HG03442 (cell line): Measurements from ENCODE around the gene IL27RA.
"Not testable (repeated sequence)": the region's sequence is repeated elsewhere in the genome, so short reads cannot be mapped to it uniquely, and the experiment has no call there.

Source experiments
- ATAC-seq: cut with Tn5 transposase; IDR thresholded peaks from one replicate; pipeline ENCODE4 v1.9.1; 2021; ENCODE audit warnings: mild to moderate bottlenecking, moderate library complexity; ENCODE audit not compliant: unreplicated experiment

Gene IL27RA

GRCh38 chr19:13998426-13998825 lies 33.1 kb upstream of the IL27RA start:
- no peak for ATAC-seq

GRCh38 chr19:13999085-13999484 lies 32.5 kb upstream of the IL27RA start:
- ATAC-seq, result no peak

GRCh38 chr19:14000691-14001375 lies 30.7 kb upstream of the IL27RA start:
- ATAC-seq, result no peak

- ATAC-seq, result no peak
Measured at GRCh38 chr19:14002571-14003250, 28.9 kb upstream of the IL27RA start.

GRCh38 chr19:14003251-14004055 lies 28.1 kb upstream of the IL27RA start:
- no peak for ATAC-seq

GRCh38 chr19:14004619-14005348 lies 26.8 kb upstream of the IL27RA start:
- ATAC-seq, result no peak

GRCh38 chr19:14005349-14006084 lies 26.0 kb upstream of the IL27RA start:
- peak; percentile 31 for ATAC-seq

GRCh38 chr19:14006085-14006765 lies 25.3 kb upstream of the IL27RA start, which contains the start of gene RFX1:
Gene RFX1 (minus strand): TSS chr19:14006320. CDS start chr19:13993843, 12,477 bp downstream.
- ATAC-seq, result peak; percentile 70

GRCh38 chr19:14006766-14007562 lies 24.6 kb upstream of the IL27RA start:
- peak; percentile 28 for ATAC-seq

GRCh38 chr19:14012378-14012915 lies 19.1 kb upstream of the IL27RA start:
- no peak for ATAC-seq

- ATAC-seq, result peak; percentile 73
Measured at GRCh38 chr19:14015524-14016035, 16.0 kb upstream of the IL27RA start.

GRCh38 chr19:14019100-14019499 lies 12.5 kb upstream of the IL27RA start:
- no peak for ATAC-seq

GRCh38 chr19:14019739-14020138 lies 11.8 kb upstream of the IL27RA start:
- not testable (repeated sequence) for ATAC-seq

GRCh38 chr19:14021474-14021873 lies 10.1 kb upstream of the IL27RA start:
- ATAC-seq, result no peak

- no peak for ATAC-seq
Measured at GRCh38 chr19:14022469-14022868, 9.1 kb upstream of the IL27RA start.

- ATAC-seq, result no peak
Measured at GRCh38 chr19:14023404-14024235, 7.9 kb upstream of the IL27RA start.

GRCh38 chr19:14026652-14027192 lies 4.8 kb upstream of the IL27RA start:
- not testable (repeated sequence) for ATAC-seq
